ENCODE results near the gene TXNL4B.
"Not testable (repeated sequence)": the region's sequence is repeated elsewhere in the genome, so short reads cannot be mapped to it uniquely, and the experiment has no call there.

GRCh38 chr16:72057313-72057712 is 36.1 kb downstream of the TXNL4B start:
- not testable (repeated sequence) for TF ChIP-seq CTCF (IDR thresholded peaks at IDR 0.05; ENCODE audit: low read depth, low read length, missing input control); MAX (IDR thresholded peaks at IDR 0.05); REST (IDR thresholded peaks at IDR 0.05); ATF3 (IDR thresholded peaks at IDR 0.05); RAD21 (IDR thresholded peaks at IDR 0.05); ZBTB33 (IDR thresholded peaks at IDR 0.05); EGR1 (IDR thresholded peaks at IDR 0.05; ENCODE audit: low read depth in 2 of 2); FOXA2 (IDR thresholded peaks at IDR 0.05); YY1 (IDR thresholded peaks at IDR 0.05); GABPA (IDR thresholded peaks at IDR 0.05 in 1 of 2, conservative IDR thresholded peaks at IDR 0.05 in 1 of 2); HNF4G (IDR thresholded peaks at IDR 0.05)
